Endometrial microvascular endothelial cells (primary cell): Measurements from ENCODE around the gene GLB1L3. TPM values are rescaled to one million over a fixed set of nuclear protein-coding genes. Genes with fewer than 3 reads are reported as not detected.
"Not testable (repeated sequence)": the region's sequence is repeated elsewhere in the genome, so short reads cannot be mapped to it uniquely, and the experiment has no call there.

Experiments
- in situ Hi-C: cut with HindIII; loops from 2 replicates; pipeline ENCODE4 v1.10.0; 2017; ENCODE audit warnings: low sequenced_read_pairs, low pct_unique_long_range_greater_than_20kb; ENCODE audit errors: inconsistent ontology term
- total RNA-seq: library from RNA; depleted of rRNA; stranded (reverse); fragments of >200 nt; gene quantifications from one replicate; pipeline ENCODE4 v1.2.3, GENCODE V29; 2015; ENCODE audit errors: inconsistent ontology term

GLB1L3 gene
- total RNA-seq, 1 donor from 2014 or later = not detected

DNA sequence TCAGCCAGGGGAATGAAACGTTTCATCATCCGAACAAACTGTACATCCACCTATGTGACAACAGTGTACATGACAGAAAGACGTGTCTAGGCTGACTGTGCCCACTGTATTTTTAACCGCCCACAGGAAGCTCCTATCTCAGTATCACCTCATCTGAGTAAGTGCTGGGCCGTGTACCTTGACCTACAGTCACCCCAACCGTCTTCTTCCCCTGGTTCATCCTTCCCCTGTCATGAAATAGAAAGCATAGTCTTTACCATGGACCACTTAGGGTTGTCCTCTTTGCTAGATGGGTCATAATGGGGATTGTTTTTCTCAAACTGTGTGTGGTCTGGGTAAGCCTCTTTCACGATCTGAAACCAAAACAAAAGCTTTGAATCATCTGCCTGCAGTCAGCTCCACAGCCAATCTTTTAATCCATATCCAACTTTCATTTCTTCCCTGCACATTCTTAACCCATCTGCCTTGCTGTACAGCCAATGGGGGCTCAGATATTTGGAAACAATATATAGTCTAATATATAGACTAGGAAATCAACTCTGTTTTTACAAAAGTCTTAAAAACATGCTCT is 27.2 kb upstream of the GLB1L3 start:
- in situ Hi-C loops = no loop called here

- in situ Hi-C loops = no loop called here
These were observed 25.9 kb upstream of the GLB1L3 start for GRCh38 chr11:134250246-134250645.

GRCh38 chr11:134250675-134251074 is 25.5 kb upstream of the GLB1L3 start:
- in situ Hi-C loops = no loop called here

- in situ Hi-C loops = no loop called here
These were observed 23.6 kb upstream of the GLB1L3 start for GRCh38 chr11:134252346-134253187.

- in situ Hi-C loops = no loop called here
These were observed 22.8 kb upstream of the GLB1L3 start, which contains the start of the genes ACAD8 and THYN1 for GRCh38 chr11:134253188-134253993. Gene ACAD8, plus strand, starts transcription at chr11:134253568. Its CDS starts 33 bp downstream, at chr11:134253601. Gene THYN1, minus strand, starts transcription at chr11:134253352. Its CDS starts 470 bp downstream, at chr11:134252882.

DNA sequence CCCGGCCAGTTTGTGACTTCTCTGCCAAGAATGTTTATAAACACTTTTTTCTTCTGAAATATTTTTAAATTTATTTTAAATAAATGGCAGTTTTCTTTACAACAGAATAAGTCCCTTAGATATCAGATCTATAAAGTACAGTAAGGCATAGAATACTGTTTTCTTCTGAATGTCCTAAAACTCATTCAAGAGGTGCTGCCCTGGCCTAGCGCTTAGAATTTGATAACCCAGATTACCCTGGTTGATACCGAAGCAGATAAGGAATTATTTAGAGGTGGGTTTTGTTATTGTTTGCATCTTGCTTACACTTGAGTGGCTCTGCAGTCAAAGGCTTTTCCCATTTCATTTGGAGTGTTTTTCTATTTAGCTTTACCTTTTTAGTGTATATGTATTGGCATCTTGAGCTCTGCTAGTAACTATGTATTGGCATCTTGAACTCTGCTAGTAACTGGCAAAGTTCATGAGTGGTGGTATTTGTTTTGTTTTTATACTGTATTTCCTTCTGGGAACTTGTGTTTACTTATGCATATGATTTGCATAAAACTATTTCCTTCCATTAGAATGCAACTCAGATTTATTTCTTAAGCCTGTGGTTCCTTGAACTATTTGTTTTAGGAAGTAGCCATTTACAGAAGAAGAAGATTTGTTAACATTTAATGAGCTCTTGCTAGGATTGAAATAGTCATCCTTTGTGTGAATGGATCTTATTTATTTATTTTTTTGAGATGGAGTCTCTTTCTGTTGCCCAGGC is 21.6 kb upstream of the GLB1L3 start:
- in situ Hi-C loops = no loop called here

DNA sequence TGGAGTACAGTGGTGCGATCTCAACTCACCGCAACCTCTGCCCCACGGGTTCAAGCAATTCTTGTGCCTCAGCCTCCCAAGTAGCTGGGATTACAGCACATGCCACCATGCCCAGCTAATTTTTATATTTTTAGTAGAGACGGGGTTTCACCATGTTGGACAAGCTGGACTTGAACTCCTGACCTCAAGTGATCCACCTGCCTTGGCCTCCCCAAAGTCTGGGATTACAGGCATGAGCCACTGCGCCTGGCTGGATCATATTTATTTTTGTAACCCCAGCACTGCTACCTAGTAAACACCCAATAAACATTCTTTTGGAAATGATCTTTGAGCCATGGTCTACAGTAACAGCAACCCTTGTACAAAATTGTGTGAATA is 21.0 kb upstream of the GLB1L3 start:
- in situ Hi-C loops = not testable (repeated sequence)

GRCh38 chr11:134257101-134257500 is 19.1 kb upstream of the GLB1L3 start:
- in situ Hi-C loops = no loop called here

DNA sequence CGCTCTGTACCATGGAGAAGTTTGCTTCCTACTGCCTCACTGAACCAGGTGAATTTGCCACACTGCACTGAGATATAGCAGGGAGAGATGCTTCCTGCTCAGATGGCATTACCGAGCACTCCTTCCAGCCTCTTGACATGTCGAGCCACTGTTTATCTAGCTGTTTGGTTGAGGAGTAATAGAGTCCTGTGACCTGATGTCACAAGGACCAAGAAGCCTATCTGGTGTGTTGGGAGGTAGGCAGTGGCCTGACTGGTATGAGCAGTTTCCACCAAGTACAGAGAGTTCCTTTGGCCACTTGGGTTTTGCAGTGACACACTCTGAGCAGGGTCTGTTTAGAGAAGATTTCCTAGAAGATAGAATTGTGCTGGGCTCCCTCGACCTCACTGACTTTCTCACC is 17.6 kb upstream of the GLB1L3 start:
- in situ Hi-C loops = no loop called here

DNA sequence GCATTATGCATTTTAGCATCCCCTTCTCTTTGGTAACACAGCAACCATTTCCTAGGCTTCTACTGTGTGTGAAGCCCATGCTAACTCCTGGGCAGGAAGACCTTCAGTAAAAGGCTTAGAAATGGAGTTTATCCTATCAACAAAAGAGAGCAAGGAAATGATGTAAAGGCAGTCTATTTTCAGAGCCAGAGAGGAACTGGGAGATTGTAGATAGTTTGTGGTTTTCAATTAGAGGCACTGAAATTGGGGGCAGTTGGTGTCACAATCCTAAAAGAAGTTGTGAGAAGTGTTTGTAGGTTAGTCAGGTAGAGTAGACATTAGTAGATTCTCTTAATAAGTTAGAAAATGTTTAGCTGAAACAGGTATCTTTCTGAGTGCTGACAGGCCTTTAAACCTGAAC is 15.7 kb upstream of the GLB1L3 start:
- in situ Hi-C loops = no loop called here

- in situ Hi-C loops = no loop called here
These were observed 15.2 kb upstream of the GLB1L3 start for GRCh38 chr11:134260983-134261382.

DNA sequence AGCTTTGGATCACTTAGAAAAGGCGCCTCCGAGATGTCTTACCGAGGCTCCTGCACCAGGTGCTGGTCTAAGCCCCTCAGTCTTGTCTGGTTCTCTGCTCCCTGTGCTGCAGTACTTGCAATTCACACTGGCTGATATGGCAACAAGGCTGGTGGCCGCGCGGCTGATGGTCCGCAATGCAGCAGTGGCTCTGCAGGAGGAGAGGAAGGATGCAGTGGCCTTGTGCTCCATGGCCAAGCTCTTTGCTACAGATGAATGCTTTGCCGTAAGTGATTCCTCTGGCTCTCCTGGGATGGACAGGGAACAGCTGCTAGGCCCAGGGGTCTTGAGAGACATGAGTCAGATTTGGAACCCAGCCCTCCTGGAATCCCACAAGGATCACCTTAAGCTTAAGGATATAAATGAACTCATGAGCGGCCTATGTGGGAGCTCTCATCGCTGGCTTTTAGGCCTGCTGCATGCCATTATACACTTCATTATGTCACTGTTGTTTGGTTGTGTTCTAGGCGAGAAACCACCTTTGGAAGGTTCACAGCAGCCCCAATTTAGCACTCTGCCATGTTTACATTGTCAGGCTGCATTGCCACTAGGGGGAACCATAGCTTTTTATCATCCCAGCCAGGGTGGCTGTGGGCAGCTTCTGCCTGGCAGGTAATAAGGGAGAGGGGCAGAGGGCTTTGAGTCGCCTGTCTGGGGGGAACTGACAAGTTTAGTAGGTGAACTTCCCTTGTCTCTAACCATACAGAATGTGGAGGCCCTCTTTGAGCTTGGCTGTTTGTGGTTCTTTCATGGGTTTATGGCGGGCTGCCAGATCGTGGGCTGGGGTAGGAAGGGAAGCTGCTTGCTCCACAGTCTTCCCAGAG is 14.3 kb upstream of the GLB1L3 start:
- in situ Hi-C loops = no loop called here

DNA sequence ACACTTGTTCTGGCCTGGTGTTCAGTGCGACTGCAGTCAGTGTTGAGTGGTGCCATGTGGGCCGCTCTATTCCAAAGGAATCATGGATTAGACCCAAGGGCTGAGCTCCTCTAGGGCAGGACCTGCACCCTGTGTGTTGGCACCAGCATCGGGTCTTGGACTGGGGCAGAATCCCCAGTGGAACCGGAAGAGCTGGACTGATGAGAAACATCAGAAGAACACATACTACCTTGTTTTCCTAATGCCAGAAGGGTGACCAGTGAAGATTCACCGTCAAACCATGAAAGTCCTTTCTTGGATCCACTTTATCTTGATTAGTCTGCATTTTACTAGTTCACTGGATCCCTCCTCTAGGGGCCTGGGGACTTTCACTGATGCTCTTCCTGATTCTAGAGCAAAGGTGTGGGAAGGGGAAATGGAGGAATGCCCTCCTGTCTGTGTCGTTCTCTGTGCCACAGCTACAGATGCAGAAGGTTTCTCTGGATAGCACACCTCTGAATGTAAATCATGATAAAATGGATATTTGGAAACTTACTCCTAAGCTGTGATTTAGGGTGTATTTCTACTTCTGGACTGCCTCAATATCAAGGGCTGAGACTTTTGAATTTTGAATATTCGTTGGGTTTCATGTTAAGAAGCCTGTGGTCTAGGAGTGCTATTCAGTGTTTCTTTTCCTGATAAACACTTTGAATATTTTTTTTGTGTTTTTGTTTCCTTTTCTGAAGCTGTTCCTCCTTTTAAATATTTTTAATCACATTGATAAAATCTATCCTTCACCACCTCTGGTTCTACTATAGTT is 11.0 kb upstream of the GLB1L3 start:
- in situ Hi-C loops = no loop called here

DNA sequence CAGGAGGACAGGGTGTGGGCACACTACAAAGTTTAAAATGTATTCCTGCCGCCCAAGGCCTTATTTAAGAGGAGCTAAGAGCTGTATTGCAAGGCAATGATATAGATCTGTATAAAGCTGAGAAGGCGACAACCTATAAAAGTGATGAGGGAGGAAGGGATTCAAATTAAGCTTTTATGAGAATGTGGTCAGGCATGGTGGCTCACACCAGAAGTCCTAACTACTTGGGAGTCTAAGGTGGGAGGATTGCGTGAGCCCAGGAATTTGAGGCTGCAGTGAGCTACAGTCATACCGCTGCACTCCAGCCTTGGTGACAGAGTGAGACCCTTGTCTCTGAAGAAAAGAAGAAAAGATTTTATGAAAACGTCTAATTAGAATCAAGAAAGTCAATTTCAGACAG is 9.7 kb upstream of the GLB1L3 start:
- in situ Hi-C loops = no loop called here

DNA sequence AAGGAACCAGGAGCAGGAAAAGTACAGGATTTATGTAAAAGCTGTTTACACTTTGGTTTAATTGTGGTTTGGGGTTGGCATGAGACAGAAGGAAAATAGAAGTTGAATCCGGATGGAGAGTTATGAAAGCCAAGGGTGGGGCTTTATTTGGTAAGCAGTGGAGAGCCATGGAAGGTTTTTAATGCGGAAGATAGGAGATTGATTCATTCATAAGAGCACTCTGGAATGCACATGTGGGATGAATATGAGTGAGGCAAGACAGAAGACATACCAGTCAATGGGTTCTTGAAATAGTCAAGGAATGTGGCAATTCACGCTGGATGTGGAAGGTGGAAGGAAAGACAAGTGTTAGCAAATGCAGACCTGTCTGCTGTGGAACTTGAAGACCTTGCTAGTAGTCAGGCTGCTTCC is 9.3 kb upstream of the GLB1L3 start:
- in situ Hi-C loops = no loop called here

DNA sequence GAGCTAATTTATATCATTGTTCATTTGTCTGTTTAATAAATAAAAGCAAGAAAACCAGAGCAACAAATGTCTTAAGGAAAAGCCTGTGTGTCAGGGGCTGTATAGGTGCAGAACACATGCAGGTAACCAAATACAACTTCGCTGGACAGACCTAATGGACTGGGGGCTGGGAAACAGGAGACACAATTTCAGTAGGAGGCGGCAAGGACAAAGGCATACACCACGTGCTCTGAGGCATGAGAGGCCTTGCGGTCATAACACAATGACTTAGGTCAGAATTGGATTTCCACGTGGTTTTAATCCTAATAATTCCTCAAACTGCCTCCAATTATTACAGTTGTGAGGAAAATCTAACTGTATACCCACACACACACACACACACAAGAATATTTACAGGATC is 8.7 kb upstream of the GLB1L3 start:
- in situ Hi-C loops = no loop called here

DNA sequence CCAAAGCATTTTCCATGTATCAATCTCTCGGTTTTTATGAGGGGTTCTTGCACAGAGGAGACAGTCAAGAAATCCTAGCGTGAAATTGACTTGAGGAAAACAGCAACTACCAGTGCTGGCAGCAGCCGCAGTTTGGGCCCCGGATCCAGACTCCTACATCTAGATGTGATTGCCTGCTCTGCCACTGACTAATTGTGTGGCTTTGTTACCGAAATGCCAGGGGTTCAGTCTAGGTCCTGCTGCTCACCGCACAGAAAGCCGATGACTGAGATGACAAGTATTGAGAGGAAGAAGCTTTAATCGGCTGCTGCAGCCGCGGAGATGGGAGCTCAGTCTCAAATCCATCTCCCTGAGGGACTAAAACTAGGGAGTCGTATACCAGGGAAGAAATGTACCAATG is 8.2 kb upstream of the GLB1L3 start:
- in situ Hi-C loops = no loop called here
